PC-3 (cell line): Measurements from ENCODE around the gene RDH12. TPM values are rescaled to one million over a fixed set of nuclear protein-coding genes. Genes with fewer than 3 reads are reported as not detected.
A peak's percentile ranks its signal among the peaks of the same experiment; 100 is the strongest.

ENCODE experiments used
- ATAC-seq: fragments of 200-7000 bp; cut with Tn5 transposase; 2 replicates; pipeline ENCODE4 v1.9.1; 2020; ENCODE audit warnings: mild to moderate bottlenecking, moderate library complexity
- BruUV-seq: library from RNA; stranded (reverse); fragments of 400-500 nt; replicated peaks from 2 replicates; lab custom pipeline; 2021; lab: Mats Ljungman, UMichigan
- CTCF ChIA-PET: fragments of 300-600 bp; sonication (Branson Sonifier 250); formaldehyde crosslinking; loops from one replicate; lab custom pipeline; 2022; ENCODE audit warnings: antibody characterized with exemption; lab: Charles Lee
- POLR2A ChIA-PET: fragments of 300-600 bp; sonication (Branson Sonifier 250); formaldehyde crosslinking; loops from one replicate; lab custom pipeline; 2022; ENCODE audit warnings: antibody characterized with exemption; ENCODE audit not compliant: unreplicated experiment; lab: Charles Lee
- DNase-seq: peaks from one replicate; pipeline ENCODE4 v3.0.0-alpha.2; 2015
- H2AFZ ChIP-seq: fragments of 300-600 bp; sonication (generic); 2 replicates; pipeline ENCODE4 v1.6.0; 2016; ENCODE audit warnings: antibody characterized with exemption, low read length
- H3F3A ChIP-seq: fragments of 300-600 bp; sonication (generic); one replicate; pipeline ENCODE4 v1.6.0; 2017; ENCODE audit warnings: antibody characterized with exemption, low read length, control low read depth, mild to moderate bottlenecking; ENCODE audit not compliant: unreplicated experiment
- H3K27ac ChIP-seq: fragments of 300-600 bp; sonication (generic); 2 replicates; pipeline ENCODE4 v1.5.1; 2016; ENCODE audit warnings: mild to moderate bottlenecking, low read length
- H3K27me3 ChIP-seq: fragments of 300-600 bp; sonication (generic); 2 replicates; pipeline ENCODE4 v1.6.1; 2016; ENCODE audit warnings: low read length, mixed read lengths
- H3K36me3 ChIP-seq: fragments of 300-600 bp; sonication (generic); 2 replicates; pipeline ENCODE4 v1.6.1; 2016; ENCODE audit warnings: low read depth, mixed run types, low read length, mixed read lengths
- H3K4me1 ChIP-seq: fragments of 300-600 bp; sonication (generic); 2 replicates; pipeline ENCODE4 v1.5.1; 2016; ENCODE audit warnings: low read length; ENCODE audit not compliant: insufficient read depth
- H3K4me2 ChIP-seq: fragments of 300-600 bp; sonication (generic); 2 replicates; pipeline ENCODE4 v1.6.0; 2016; ENCODE audit warnings: low read length
- H3K4me3 ChIP-seq: fragments of 300-600 bp; sonication (generic); 2 replicates; pipeline ENCODE4 v1.5.1; 2016; ENCODE audit warnings: mild to moderate bottlenecking, low read length, mixed read lengths
- H3K79me2 ChIP-seq: fragments of 300-600 bp; sonication (generic); 2 replicates; pipeline ENCODE4 v1.6.1; 2017; ENCODE audit warnings: low read length, mixed read lengths
- H3K9ac ChIP-seq: fragments of 300-600 bp; sonication (generic); 2 replicates; pipeline ENCODE4 v1.6.0; 2016; ENCODE audit warnings: mild to moderate bottlenecking, low read length
- H3K9me2 ChIP-seq: fragments of 300-600 bp; sonication (generic); replicated peaks from 2 replicates; pipeline ENCODE4 v1.6.1; 2016; ENCODE audit warnings: mixed run types, low read length, mixed read lengths
- H3K9me3 ChIP-seq: fragments of 300-600 bp; sonication (generic); 2 replicates; pipeline ENCODE4 v1.6.1; 2016; ENCODE audit warnings: low read length, mixed read lengths
- H4K20me1 ChIP-seq: fragments of 300-600 bp; sonication (generic); 2 replicates; pipeline ENCODE4 v1.6.1; 2016; ENCODE audit warnings: low read length, mixed read lengths
- EZH2 ChIP-seq: fragments of 300-600 bp; sonication (generic); IDR thresholded peaks from one replicate; pipeline ENCODE4 v1.6.1; 2017; ENCODE audit warnings: antibody characterized with exemption, mild to moderate bottlenecking, low read length; ENCODE audit not compliant: unreplicated experiment
- EZH2phosphoT487 ChIP-seq: fragments of 300-600 bp; sonication (generic); IDR thresholded peaks from 2 replicates; pipeline ENCODE4 v1.6.1; 2018; ENCODE audit warnings: mild to moderate bottlenecking, antibody characterized with exemption, low read length, borderline replicate concordance
- intact Hi-C: fragments of 100-400 bp; cut with micrococcal nuclease; formaldehyde crosslinking; loops from 2 replicates; pipeline ENCODE4 v1.9.0; 2023
- total RNA-seq: library from RNA; depleted of rRNA; stranded (reverse); fragments of >200 nt; gene quantifications from 2 replicates; pipeline ENCODE4 v1.2.3, GENCODE V29; 2014
- TF ChIP-seq, protein P1 (sequence below): fragments of 300-600 bp; sonication (generic); conservative IDR thresholded peaks from 2 replicates; pipeline ENCODE4 v1.5.1; 2017; ENCODE audit warnings: antibody characterized with exemption, low read depth, mild to moderate bottlenecking, low read length

Gene RDH12
- total RNA-seq, 1 experiment from 2014 or later: not detected

DNA sequence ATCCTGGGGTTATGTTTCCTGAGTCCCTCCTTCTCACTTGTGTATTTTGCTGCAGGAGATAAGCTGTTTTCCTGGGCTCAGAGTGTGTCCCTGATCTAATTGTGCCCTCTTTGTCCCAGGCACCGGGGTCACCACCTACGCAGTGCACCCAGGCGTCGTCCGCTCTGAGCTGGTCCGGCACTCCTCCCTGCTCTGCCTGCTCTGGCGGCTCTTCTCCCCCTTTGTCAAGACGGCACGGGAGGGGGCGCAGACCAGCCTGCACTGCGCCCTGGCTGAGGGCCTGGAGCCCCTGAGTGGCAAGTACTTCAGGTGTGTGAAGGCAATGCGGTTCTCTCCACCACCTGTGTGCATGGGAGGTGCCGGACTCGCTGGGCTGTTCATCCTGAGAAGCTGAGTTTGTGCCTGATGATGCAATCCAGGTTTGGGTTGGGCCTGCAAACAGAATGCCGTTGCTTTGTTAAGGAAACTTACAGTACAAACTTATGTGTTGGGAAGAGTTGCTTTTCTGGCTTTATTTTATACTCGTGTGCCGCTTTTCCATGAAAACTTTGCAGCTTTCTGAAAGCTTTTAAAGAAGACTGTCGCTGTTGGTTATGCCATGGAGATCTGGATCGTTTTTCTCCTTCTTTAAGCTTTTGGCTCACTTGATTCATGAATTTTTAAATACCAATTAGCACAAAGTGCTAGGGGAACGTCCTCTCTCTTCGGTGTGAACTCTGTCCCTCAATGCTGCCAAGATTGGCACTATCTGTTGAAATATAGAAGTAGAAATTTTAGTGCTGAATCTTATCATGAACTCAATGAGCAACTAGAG lies 27.6 kb downstream of the RDH12 start:
- H3K27ac ChIP-seq: no peak overlapping the region
- no peak for DNase-seq
- ChIA-PET CTCF (interaction anchor here (1.4 kb wide), 1 partner anchor 25 kb away, joined by 3 read pairs; no protein-coding TSS in a partner anchor), POLR2A (no interaction called here)
- no peak overlapping the region for H3K4me2 ChIP-seq
- H3K4me3 ChIP-seq: no peak overlapping the region
- H3F3A ChIP-seq: no peaks in the 10 kb centered on the region
- H3K36me3 ChIP-seq: no peaks in the 10 kb centered on the region
- no peak overlapping the region for H2AFZ ChIP-seq
- no peaks in the 10 kb centered on the region for H3K4me1 ChIP-seq
- no TSS peak for BruUV-seq
- TF ChIP-seq, protein P1, sequence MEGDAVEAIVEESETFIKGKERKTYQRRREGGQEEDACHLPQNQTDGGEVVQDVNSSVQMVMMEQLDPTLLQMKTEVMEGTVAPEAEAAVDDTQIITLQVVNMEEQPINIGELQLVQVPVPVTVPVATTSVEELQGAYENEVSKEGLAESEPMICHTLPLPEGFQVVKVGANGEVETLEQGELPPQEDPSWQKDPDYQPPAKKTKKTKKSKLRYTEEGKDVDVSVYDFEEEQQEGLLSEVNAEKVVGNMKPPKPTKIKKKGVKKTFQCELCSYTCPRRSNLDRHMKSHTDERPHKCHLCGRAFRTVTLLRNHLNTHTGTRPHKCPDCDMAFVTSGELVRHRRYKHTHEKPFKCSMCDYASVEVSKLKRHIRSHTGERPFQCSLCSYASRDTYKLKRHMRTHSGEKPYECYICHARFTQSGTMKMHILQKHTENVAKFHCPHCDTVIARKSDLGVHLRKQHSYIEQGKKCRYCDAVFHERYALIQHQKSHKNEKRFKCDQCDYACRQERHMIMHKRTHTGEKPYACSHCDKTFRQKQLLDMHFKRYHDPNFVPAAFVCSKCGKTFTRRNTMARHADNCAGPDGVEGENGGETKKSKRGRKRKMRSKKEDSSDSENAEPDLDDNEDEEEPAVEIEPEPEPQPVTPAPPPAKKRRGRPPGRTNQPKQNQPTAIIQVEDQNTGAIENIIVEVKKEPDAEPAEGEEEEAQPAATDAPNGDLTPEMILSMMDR: no peak
- no peak for TF ChIP-seq EZH2phosphoT487
- TF ChIP-seq EZH2: no peak
- no peaks in the 10 kb centered on the region for H3K9me3 ChIP-seq
- H3K79me2 ChIP-seq: no peaks in the 10 kb centered on the region
- intact Hi-C loops: no loop called here
- no peaks in the 10 kb centered on the region for H3K9me2 ChIP-seq
- H4K20me1 ChIP-seq: no peaks in the 10 kb centered on the region
- ATAC-seq: no peak; the same call in 1 of the 2 replicates
- H3K9ac ChIP-seq: no peak overlapping the region
- no peaks in the 10 kb centered on the region for H3K27me3 ChIP-seq

DNA sequence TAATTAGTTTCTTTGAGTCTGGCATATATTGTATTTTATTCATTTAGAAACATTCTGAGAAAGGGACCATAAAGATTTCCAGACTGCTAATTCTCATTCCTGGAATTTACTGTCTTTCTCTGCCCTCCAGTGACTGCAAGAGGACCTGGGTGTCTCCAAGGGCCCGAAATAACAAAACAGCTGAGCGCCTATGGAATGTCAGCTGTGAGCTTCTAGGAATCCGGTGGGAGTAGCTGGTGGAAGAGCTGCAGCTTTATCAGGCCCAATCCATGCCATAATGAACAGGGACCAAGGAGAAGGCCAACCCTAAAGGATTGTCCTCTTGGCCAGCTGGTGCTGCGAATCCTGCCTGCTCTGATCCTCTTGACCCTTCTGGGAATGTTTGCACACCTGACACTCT lies 31.9 kb downstream of the RDH12 start:
- Histone ChIP-seq H3K4me3 (no peak overlapping the region), H3K9me2 (no peaks in the 10 kb centered on the region), H3K9me3 (no peaks in the 10 kb centered on the region), H4K20me1 (no peaks in the 10 kb centered on the region), H3F3A (no peaks in the 10 kb centered on the region), H3K27me3 (no peaks in the 10 kb centered on the region), H3K79me2 (no peaks in the 10 kb centered on the region), H3K4me2 (no peak overlapping the region), H3K27ac (no peak overlapping the region), H3K4me1 (no peaks in the 10 kb centered on the region), H3K36me3 (no peaks in the 10 kb centered on the region), H3K9ac (no peak overlapping the region), H2AFZ (no peak overlapping the region)
- TF ChIP-seq EZH2phosphoT487 (no peak), EZH2 (no peak)
- TF ChIP-seq, protein P1: no peak
- ChIA-PET CTCF (no interaction called here), POLR2A (no interaction called here)
- DNase-seq: no peak
- BruUV-seq: no TSS peak
- intact Hi-C loops: no loop called here
- ATAC-seq: no peak

GRCh38 chr14:67734675-67735074 lies 33.0 kb downstream of the RDH12 start:
- no TSS peak for BruUV-seq
- no peak overlapping the region for H3K4me3 ChIP-seq
- H3K4me1 ChIP-seq: peaks cover 10% of the 10 kb centered on the region
- ChIA-PET POLR2A (no interaction called here), CTCF (no interaction called here)
- intact Hi-C loops: no loop called here
- TF ChIP-seq, protein P1: peak; percentile 21; the same call in 1 of the 2 replicates
- no peak for TF ChIP-seq EZH2
- no peaks in the 10 kb centered on the region for H3K9me2 ChIP-seq
- no peak overlapping the region for H2AFZ ChIP-seq
- no peaks in the 10 kb centered on the region for H3K36me3 ChIP-seq
- no peaks in the 10 kb centered on the region for H3K79me2 ChIP-seq
- H3K27me3 ChIP-seq: no peaks in the 10 kb centered on the region
- H3K9me3 ChIP-seq: no peaks in the 10 kb centered on the region
- DNase-seq: no peak
- ATAC-seq: peak; percentile 32; the same call in 1 of the 2 replicates
- no peak overlapping the region for H3K4me2 ChIP-seq
- H4K20me1 ChIP-seq: no peaks in the 10 kb centered on the region
- H3K9ac ChIP-seq: no peak overlapping the region
- no peaks in the 10 kb centered on the region for H3F3A ChIP-seq
- no peak overlapping the region for H3K27ac ChIP-seq
